ENCODE measurements around the gene PROM1. TPM values are rescaled to one million over a fixed set of nuclear protein-coding genes. Genes with fewer than 3 reads are reported as not detected.

PROM1 gene
- total RNA-seq, 1 experiment from 2014 or later = not detected

- no peak for DNase-seq (ENCODE audit: low read depth)
These were observed 53.9 kb downstream of the PROM1 start for GRCh38 chr4:16029886-16030285.

GRCh38 chr4:16029262-16029661 is 54.6 kb downstream of the PROM1 start:
- DNase-seq (ENCODE audit: low read depth) = peak; percentile 69

- DNase-seq (ENCODE audit: low read depth) = no peak
These were observed 56.2 kb downstream of the PROM1 start for GRCh38 chr4:16027626-16028025.

GRCh38 chr4:16027114-16027513 is 56.7 kb downstream of the PROM1 start:
- DNase-seq (ENCODE audit: low read depth) = no peak

GRCh38 chr4:16026160-16026761 is 57.6 kb downstream of the PROM1 start:
- DNase-seq (ENCODE audit: low read depth) = peak; percentile 42

- DNase-seq (ENCODE audit: low read depth) = no peak
These were observed 58.6 kb downstream of the PROM1 start for GRCh38 chr4:16025268-16025667.

GRCh38 chr4:16023776-16024408 is 59.9 kb downstream of the PROM1 start:
- peak; percentile 39 for DNase-seq (ENCODE audit: low read depth)

GRCh38 chr4:16021804-16022560 is 61.8 kb downstream of the PROM1 start:
- DNase-seq (ENCODE audit: low read depth) = no peak

- no peak for DNase-seq (ENCODE audit: low read depth)
These were observed 64.2 kb downstream of the PROM1 start for GRCh38 chr4:16019649-16020048.

- DNase-seq (ENCODE audit: low read depth) = no peak
These were observed 65.0 kb downstream of the PROM1 start for GRCh38 chr4:16018841-16019240.

GRCh38 chr4:16018061-16018676 is 65.7 kb downstream of the PROM1 start:
- DNase-seq (ENCODE audit: low read depth) = no peak

- no peak for DNase-seq (ENCODE audit: low read depth)
These were observed 67.3 kb downstream of the PROM1 start for GRCh38 chr4:16016536-16016935.

- DNase-seq (ENCODE audit: low read depth) = no peak
These were observed 72.7 kb downstream of the PROM1 start for GRCh38 chr4:16011173-16011572.

- no peak for DNase-seq (ENCODE audit: low read depth)
These were observed 74.7 kb downstream of the PROM1 start for GRCh38 chr4:16009153-16009552.

GRCh38 chr4:16007471-16008095 is 76.2 kb downstream of the PROM1 start:
- no peak for DNase-seq (ENCODE audit: low read depth)

GRCh38 chr4:16006771-16007446 is 76.9 kb downstream of the PROM1 start:
- no peak for DNase-seq (ENCODE audit: low read depth)

- no peak for DNase-seq (ENCODE audit: low read depth)
These were observed 78.1 kb downstream of the PROM1 start for GRCh38 chr4:16005676-16006075.

- DNase-seq (ENCODE audit: low read depth) = peak; percentile 58
These were observed 82.4 kb downstream of the PROM1 start for GRCh38 chr4:16001484-16001858.

- DNase-seq (ENCODE audit: low read depth) = no peak
These were observed 82.9 kb downstream of the PROM1 start for GRCh38 chr4:16000708-16001483.

GRCh38 chr4:15996773-15997172 is 87.0 kb downstream of the PROM1 start:
- DNase-seq (ENCODE audit: low read depth) = peak; percentile 5

GRCh38 chr4:15995826-15996225 is 88.0 kb downstream of the PROM1 start:
- DNase-seq (ENCODE audit: low read depth) = no peak

Data from LHCN-M2 (cell line).